RPMI7951 (cell line): ENCODE measurements around the gene ZFP57. TPM values are rescaled to one million over a fixed set of nuclear protein-coding genes. Genes with fewer than 3 reads are reported as not detected.
A peak's percentile ranks its signal among the peaks of the same experiment; 100 is the strongest.

Source experiments
- DNase-seq: peaks from one replicate; pipeline ENCODE4 v3.0.0-alpha.2; 2012; ENCODE audit warnings: low read depth
- total RNA-seq: library from RNA; depleted of rRNA; stranded (reverse); fragments of >200 nt; shearing (Covaris generic); gene quantifications from 2 replicates; pipeline ENCODE4 v1.2.3, GENCODE V29; 2014

The ZFP57 gene
- total RNA-seq, 1 experiment from 2014 or later: not detected

- DNase-seq: no peak
These were observed 24.8 kb downstream of the ZFP57 start for GRCh38 chr6:29656157-29656556.

GRCh38 chr6:29655658-29656057, 25.3 kb downstream of the ZFP57 start:
- DNase-seq: no peak

- peak; percentile 59 for DNase-seq
These were observed 27.4 kb downstream of the ZFP57 start for GRCh38 chr6:29653452-29654038.

DNA sequence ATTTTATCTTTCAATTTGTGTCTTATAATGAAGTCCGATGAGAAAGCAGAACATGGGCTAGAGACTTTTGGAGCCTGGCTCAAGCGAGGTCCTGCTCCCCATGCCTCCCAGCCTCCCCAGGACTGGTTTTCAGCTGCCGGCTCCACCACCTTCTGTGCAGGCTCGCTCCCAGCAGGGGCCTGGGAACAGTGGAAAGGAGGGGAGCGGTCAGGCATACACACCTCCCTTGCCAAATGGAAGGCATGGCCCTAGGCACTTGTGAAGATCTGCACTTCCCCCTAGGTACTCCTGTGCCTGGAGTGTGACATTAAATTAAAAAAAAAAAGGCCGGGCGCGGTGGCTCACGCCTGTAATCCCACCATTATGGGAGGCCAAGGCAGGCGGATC, 28.8 kb downstream of the ZFP57 start:
- DNase-seq: no peak

DNA sequence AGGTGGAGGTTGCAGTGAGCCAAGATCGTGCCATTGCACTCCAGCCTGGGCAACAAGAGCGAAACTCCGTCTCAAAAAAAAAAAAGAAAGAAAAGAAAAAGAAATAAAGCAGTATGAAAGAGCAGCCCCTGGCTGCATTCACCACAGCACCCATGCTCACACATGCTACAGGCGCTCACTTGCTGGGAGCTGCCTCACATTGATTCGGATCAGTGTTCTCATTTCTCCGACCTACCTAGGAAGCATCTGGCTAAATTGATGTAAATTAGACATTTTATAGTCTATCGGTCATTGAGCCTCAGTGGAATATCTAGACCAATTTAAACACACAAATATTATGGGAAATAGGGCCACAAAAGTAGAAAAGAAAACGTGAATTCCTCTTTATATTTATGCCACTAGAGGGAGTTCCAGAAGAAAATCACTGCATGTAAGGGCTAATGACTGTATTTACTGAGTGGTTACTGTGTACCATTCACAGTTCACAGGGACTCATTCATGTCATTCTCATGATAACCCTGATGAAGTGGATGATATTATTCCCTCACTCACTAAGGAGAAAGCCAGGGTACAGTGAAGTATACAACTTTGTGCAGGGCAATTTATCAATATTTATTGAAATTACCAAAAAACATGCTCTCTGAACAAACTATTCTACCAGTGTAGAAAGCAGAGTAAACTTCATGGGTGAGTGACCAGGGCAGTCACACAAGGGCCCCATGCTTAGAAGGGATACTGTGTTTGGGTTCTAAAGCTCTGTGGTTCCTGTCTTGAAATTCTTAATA, 29.3 kb downstream of the ZFP57 start:
- DNase-seq: peak; percentile 43

- peak; percentile 93 for DNase-seq
These were observed 31.0 kb downstream of the ZFP57 start for GRCh38 chr6:29649701-29650673.

- DNase-seq: peak; percentile 46
These were observed 32.9 kb downstream of the ZFP57 start for GRCh38 chr6:29647927-29648642.

GRCh38 chr6:29641430-29642148, 39.4 kb downstream of the ZFP57 start:
- DNase-seq: no peak

- DNase-seq: no peak
These were observed 43.7 kb downstream of the ZFP57 start for GRCh38 chr6:29637247-29637646.

DNA sequence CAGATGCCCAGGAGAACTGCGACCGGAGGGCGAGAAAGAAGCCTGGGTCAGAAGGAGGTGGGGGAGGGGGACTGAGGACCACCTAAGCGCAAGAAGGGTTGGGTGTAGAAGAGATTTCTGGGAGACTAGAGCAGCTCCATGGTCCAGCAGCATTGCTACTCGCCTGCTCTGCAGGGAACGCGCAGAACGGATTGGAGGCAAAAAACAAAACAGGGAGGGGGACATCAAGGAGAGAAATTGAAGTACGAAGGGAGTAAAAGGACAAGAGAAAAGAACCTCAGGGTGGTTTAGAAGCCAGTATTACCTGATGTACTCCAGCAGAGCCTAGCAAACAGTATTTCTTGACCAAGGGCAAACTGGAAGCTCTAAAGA, 47.4 kb downstream of the ZFP57 start:
- DNase-seq: peak; percentile 11

GRCh38 chr6:29632789-29633533, 48.0 kb downstream of the ZFP57 start, which contains the start of gene GABBR1:
GABBR1 (minus strand) TSS chr6:29633183; CDS start chr6:29632385, 798 bp downstream.
- peak; percentile 90 for DNase-seq

DNA sequence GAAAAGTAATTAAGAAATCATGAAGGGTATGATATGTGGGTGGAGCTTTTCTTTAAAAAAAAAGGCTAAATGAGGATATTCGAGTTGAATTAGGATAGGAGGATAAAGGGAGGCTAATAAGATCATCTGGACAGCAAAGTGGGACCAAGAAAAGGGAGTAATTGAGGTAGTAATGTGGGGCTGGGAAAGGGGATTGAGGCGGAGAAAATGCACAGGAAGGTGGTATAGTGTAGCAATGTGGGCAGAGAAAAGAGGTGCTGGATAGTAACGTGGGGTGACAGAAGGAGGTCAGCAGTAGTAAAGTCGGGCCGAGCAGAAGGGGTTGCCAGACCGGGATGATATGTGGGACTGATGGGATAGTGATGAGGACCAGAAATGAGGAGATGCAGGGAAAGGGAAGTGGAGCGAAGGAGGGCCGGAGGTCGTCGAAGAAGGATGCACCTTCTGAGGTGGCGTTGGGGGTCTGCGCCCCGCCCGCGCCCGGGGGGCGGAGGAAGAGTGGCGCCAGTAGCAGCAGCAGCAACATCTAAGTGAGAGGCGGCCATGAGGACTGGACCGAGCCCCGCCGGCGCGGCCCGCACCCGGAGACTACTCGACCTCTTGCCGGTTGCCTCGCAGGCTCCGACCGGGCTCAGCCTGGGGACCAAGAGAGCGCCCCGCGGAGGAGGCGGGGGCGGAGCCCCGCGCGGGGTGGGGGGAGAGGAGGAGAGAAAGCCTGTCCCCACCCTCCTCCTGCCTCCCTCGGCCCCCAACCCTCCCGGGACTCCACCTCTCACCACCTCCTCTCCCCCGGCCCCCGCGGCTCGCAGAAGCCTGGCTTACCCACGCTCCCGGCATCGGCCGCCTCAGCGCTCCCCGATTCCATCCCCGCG, 48.9 kb downstream of the ZFP57 start:
- peak; percentile 72 for DNase-seq

GRCh38 chr6:29631209-29631810, 49.6 kb downstream of the ZFP57 start:
- DNase-seq: no peak

- DNase-seq: no peak
These were observed 50.6 kb downstream of the ZFP57 start for GRCh38 chr6:29630315-29630714.

DNA sequence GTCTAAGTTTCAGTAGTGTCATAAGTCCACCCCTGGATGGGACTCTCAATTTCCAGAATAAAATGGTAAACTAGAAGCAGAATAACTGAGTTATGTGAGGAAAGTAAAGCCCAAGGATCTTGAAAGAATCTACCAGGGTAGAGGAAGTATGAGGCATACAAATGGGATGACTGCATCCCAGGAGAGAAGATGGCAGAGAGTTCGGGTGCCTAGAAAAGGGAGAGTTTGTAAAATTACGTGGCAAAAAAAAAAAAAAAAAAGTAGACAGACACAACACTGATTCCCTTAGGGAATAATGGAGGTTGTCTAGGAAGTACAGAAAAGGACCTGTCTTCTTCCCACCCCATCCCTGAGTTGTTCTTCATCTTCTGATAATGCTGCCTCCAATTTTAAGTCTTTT, 51.4 kb downstream of the ZFP57 start:
- no peak for DNase-seq

DNA sequence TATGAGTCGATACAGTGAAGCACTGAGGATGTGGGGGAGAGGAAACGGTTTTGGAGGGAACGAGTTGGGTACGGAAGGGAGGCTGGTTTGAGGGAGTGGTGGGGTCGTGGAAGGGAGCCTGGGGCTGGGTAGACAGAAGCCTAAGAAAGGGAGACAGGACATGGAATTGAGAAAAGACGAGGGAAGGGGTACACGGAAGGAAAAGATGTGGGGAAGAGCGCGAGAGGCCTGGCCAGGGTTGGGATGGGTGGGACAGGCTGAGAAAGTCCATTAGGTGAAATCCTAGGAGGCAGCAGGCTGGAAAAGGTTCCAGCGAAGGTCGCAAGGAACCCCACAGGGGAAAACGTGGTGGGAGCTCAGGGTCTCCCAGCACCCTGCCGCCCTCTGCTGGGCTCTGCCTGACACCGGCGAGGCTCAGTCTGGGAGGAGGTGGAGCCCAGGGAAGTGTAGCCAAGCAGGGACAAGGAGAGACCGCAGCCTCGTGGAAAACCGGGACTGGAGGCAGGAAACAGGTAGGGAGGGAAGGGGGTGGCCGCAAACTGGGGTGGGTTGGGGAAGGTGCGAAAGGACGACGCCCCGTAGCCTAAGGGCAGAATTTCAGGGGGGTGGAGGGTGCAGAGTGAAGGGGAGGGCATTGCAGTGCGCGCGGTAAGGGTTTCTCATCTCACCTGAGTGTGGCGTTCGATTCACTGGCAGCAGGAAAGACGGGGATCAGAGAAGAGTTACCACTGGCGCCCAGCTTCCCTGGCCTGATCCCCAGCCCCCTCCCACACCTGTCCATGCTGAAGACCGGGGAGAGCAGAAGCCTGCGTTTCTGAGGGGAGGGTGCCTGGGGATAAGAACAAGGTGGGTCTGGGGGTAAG, 52.3 kb downstream of the ZFP57 start:
- DNase-seq: peak; percentile 74

- DNase-seq: peak; percentile 83
These were observed 53.1 kb downstream of the ZFP57 start for GRCh38 chr6:29627755-29628418.
